H7 (cell line): Measurements from ENCODE around the gene SH3TC2. TPM values are rescaled to one million over a fixed set of nuclear protein-coding genes. Genes with fewer than 3 reads are reported as not detected.
A peak's percentile ranks its signal among the peaks of the same experiment; 100 is the strongest.

ENCODE experiments used
- DNase-seq: peaks from one replicate; pipeline ENCODE4 v3.0.0; 2012
- H3K27me3 ChIP-seq: 2 replicates; pipeline ENCODE4 v1.6.0; 2011; ENCODE audit warnings: mild to moderate bottlenecking, low read length; ENCODE audit not compliant: control insufficient read depth, insufficient read depth
- H3K36me3 ChIP-seq: replicated peaks from 2 replicates; pipeline ENCODE4 v1.5.1; 2011; ENCODE audit warnings: low read length; ENCODE audit not compliant: control insufficient read depth, insufficient read depth
- H3K4me3 ChIP-seq: 2 replicates; pipeline ENCODE4 v1.5.1; 2011; ENCODE audit warnings: low read depth, mild to moderate bottlenecking, control low read depth, low read length, moderate library complexity; ENCODE audit not compliant: insufficient read depth
- total RNA-seq: library from RNA; depleted of rRNA; stranded (reverse); fragments of >200 nt; shearing (Covaris generic); gene quantifications from 2 replicates; pipeline ENCODE4 v1.2.3, GENCODE V29; 2014

SH3TC2 gene
- total RNA-seq, 1 experiment from 2014 or later = not detected

GRCh38 chr5:149028984-149029383 is 33.9 kb downstream of the SH3TC2 start:
- no peak for DNase-seq
- H3K27me3 ChIP-seq = no peaks in the 10 kb centered on the region
- no peaks in the 10 kb centered on the region for H3K36me3 ChIP-seq
- H3K4me3 ChIP-seq = no peak overlapping the region

DNA sequence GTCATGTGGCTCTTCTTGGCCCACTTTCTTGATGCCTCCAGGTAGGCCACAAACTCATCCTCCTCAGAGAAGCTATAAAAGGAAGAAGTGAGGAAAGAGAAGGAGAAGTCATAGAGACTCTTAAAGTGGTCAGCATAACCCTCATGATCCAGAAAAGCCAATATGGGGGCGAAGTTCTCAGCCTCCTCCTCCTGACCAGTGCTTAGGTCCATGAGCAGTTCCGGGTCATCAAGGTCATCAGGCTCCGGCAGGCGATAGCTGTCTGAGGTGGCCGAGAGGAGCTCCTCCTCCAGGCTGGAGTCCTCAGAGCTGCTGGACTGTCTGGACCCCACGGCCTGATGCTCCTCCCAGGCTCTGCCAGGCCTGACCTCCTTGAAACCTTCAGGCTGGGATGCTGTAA is 34.7 kb downstream of the SH3TC2 start:
- Histone ChIP-seq H3K36me3 (no peaks in the 10 kb centered on the region), H3K4me3 (no peak overlapping the region), H3K27me3 (no peaks in the 10 kb centered on the region)
- DNase-seq = no peak

GRCh38 chr5:149027636-149028035 is 35.2 kb downstream of the SH3TC2 start:
- no peaks in the 10 kb centered on the region for H3K36me3 ChIP-seq
- no peak overlapping the region for H3K4me3 ChIP-seq
- H3K27me3 ChIP-seq = no peaks in the 10 kb centered on the region
- no peak for DNase-seq

DNA sequence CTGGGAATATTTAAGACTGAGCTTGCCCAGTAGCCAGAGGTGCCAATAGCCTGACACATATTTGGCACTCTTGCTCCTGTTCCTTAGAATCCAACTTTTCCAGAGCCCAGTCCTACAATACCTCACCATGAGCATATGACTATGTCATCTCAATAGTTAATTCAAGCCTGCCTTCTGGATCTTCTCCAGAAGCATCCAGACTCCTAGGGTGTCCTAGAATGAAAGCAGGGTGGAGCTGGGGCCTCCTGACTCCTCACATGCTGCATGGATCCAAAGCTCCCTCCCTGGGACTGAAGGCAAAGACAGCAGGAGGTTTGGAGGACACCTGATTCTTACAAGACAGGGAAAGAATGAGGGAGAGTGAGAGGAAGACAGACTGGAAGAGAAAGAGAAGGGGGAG is 37.9 kb downstream of the SH3TC2 start:
- H3K27me3 ChIP-seq = no peaks in the 10 kb centered on the region
- no peak overlapping the region for H3K4me3 ChIP-seq
- DNase-seq = no peak
- no peaks in the 10 kb centered on the region for H3K36me3 ChIP-seq

DNA sequence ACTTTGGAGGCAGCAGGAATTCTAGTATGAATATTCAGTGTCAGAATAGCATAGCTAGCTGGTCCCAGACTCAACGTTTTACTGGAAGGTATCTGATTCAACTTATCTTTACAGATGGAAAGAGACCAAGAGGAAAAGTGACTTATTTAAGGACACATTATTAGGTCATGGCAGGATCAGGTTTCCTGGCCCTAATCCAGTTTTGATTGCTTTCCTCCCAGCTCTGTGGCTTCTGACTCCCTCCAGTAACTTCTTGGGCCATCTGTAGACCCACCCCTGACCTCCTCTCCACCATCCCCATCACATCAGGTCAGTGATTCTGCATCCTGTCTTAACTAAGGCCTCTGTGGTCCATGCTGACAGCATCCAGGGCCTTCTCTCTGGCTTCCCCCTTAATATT is 38.4 kb downstream of the SH3TC2 start:
- no peaks in the 10 kb centered on the region for H3K27me3 ChIP-seq
- no peak for DNase-seq
- no peaks in the 10 kb centered on the region for H3K36me3 ChIP-seq
- no peak overlapping the region for H3K4me3 ChIP-seq

- Histone ChIP-seq H3K36me3 (no peaks in the 10 kb centered on the region), H3K27me3 (no peaks in the 10 kb centered on the region), H3K4me3 (no peak overlapping the region)
- DNase-seq = no peak
Measured at GRCh38 chr5:149022200-149022599, 40.7 kb downstream of the SH3TC2 start.

GRCh38 chr5:149019679-149020078 is 43.2 kb downstream of the SH3TC2 start:
- no peaks in the 10 kb centered on the region for H3K36me3 ChIP-seq
- H3K4me3 ChIP-seq = no peak overlapping the region
- no peaks in the 10 kb centered on the region for H3K27me3 ChIP-seq
- no peak for DNase-seq

DNA sequence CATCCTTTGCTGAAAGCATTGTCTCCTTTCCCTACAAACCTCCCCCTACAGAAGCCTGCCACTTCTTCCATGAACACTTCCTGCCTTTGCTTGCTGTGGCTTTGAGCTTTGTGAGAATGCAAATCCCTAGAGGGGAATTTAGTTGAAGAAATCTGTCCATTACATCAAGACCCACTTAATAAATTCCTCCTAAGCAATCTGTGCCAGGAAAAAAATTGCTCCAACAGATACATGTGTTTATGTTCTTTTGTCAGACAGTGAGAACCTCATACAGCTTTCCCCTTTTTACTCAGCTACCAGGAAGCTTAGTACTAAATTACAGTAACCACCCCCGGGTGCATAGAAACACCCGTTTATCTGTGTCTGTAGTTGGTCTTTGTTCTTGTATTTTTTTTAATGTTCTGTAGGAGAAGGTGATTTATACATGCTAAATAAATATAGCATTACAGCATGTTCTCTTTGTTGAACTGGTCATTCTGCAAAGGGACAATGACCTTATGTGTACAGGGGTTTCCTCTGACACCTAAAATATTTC is 43.9 kb downstream of the SH3TC2 start:
- Histone ChIP-seq H3K4me3 (no peak overlapping the region), H3K27me3 (no peaks in the 10 kb centered on the region), H3K36me3 (no peaks in the 10 kb centered on the region)
- no peak for DNase-seq

- DNase-seq = no peak
- H3K36me3 ChIP-seq = no peaks in the 10 kb centered on the region
- H3K27me3 ChIP-seq = no peaks in the 10 kb centered on the region
- H3K4me3 ChIP-seq = no peak overlapping the region
Measured at GRCh38 chr5:149017636-149018035, 45.2 kb downstream of the SH3TC2 start.

GRCh38 chr5:149015561-149015960 is 47.3 kb downstream of the SH3TC2 start:
- Histone ChIP-seq H3K4me3 (no peak overlapping the region), H3K36me3 (no peaks in the 10 kb centered on the region), H3K27me3 (no peaks in the 10 kb centered on the region)
- DNase-seq = no peak

- Histone ChIP-seq H3K4me3 (no peak overlapping the region), H3K27me3 (no peaks in the 10 kb centered on the region)
- DNase-seq = no peak
Measured at GRCh38 chr5:149015126-149015525, 47.7 kb downstream of the SH3TC2 start.

GRCh38 chr5:149014571-149015031 is 48.3 kb downstream of the SH3TC2 start:
- DNase-seq = no peak

More at GRCh38 chr5:149015126-149015525, 47.7 kb downstream of the SH3TC2 start:
- H3K36me3 ChIP-seq = no peaks in the 10 kb centered on the region

DNA sequence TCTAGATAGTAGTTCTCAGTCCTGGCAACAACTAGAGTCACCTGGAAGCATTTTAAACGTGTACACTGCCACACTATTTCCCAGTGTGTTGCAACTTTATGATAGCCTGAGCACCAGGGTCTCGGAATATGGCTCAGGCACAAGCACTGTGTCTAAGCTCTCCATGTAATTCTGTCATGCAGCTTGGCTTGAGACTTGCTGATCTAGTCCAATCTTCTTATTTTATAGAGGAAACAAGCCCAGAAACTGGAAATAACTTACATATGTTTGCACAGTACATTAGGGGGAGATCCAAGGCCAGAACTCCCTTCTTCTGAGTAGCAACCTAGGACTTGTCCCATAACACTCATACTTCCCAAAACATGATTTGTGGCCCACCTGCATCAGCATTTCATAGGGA is 49.1 kb downstream of the SH3TC2 start:
- no peaks in the 10 kb centered on the region for H3K36me3 ChIP-seq
- no peaks in the 10 kb centered on the region for H3K27me3 ChIP-seq
- DNase-seq = no peak
- H3K4me3 ChIP-seq = no peak overlapping the region

More at GRCh38 chr5:149014571-149015031, 48.3 kb downstream of the SH3TC2 start:
- no peaks in the 10 kb centered on the region for H3K36me3 ChIP-seq
- no peaks in the 10 kb centered on the region for H3K27me3 ChIP-seq
- no peak overlapping the region for H3K4me3 ChIP-seq

GRCh38 chr5:149012350-149012749 is 50.5 kb downstream of the SH3TC2 start:
- peak; percentile 33 for DNase-seq
- Histone ChIP-seq H3K4me3 (no peak overlapping the region), H3K36me3 (no peaks in the 10 kb centered on the region)

GRCh38 chr5:149011728-149012127 is 51.1 kb downstream of the SH3TC2 start:
- Histone ChIP-seq H3K36me3 (no peaks in the 10 kb centered on the region), H3K4me3 (no peak overlapping the region), H3K27me3 (no peaks in the 10 kb centered on the region)
- no peak for DNase-seq

More at GRCh38 chr5:149012350-149012749, 50.5 kb downstream of the SH3TC2 start:
- H3K27me3 ChIP-seq = no peaks in the 10 kb centered on the region

GRCh38 chr5:149011084-149011483 is 51.8 kb downstream of the SH3TC2 start:
- H3K36me3 ChIP-seq = no peaks in the 10 kb centered on the region
- no peak for DNase-seq
- no peaks in the 10 kb centered on the region for H3K27me3 ChIP-seq
- no peak overlapping the region for H3K4me3 ChIP-seq
